K562 (cell line): Measurements from ENCODE around the gene CYS1. TPM values are rescaled to one million over a fixed set of nuclear protein-coding genes. Genes with fewer than 3 reads are reported as not detected.

Experiments
- CHD2 ChIP-seq: IDR thresholded peaks from 2 replicates; pipeline ENCODE4 v1.6.1; 2011; ENCODE audit warnings: low read depth, low read length
- FOS ChIP-seq: IDR thresholded peaks from 3 replicates; pipeline ENCODE4 v1.6.1; 2011; ENCODE audit not compliant: insufficient read length; ENCODE audit errors: extremely low read depth
- HLTF ChIP-seq: fragments of 450-650 bp; IDR thresholded peaks from 2 replicates; pipeline ENCODE4 v1.6.1; 2016
- IFI16 ChIP-seq: fragments of 250-450 bp; sonication (Bioruptor Pico); IDR thresholded peaks from 2 replicates; pipeline ENCODE4 v2.1.2; 2022; ENCODE audit warnings: mild to moderate bottlenecking, inconsistent platforms
- SPI1 ChIP-seq: IDR thresholded peaks from 2 replicates; pipeline ENCODE4 v1.6.1; 2011; ENCODE audit warnings: low read depth, low read length, control low read depth, borderline replicate concordance
- STAT5A ChIP-seq: IDR thresholded peaks from 2 replicates; pipeline ENCODE4 v1.6.1; 2012; ENCODE audit warnings: low read length, inconsistent platforms, borderline replicate concordance
- polyA plus RNA-seq, 8 experiments: library from polyadenylated mRNA; depleted of rRNA in 4 of 8; stranded (reverse) in 5 of 8; unstranded in 3 of 8; fragments of >200 nt; fragmentation: Nextera tagmentation in 2 of 8; fragmentation: Illumina TruSeq in 1 of 8; extraction: Ambion mirVana in 2 of 8; extraction: Trizol in 1 of 8; gene quantifications; 2 replicates each; pipeline versions ENCODE4 v1.2.1 to v1.2.3, GENCODE V29; 2011 to 2014; ENCODE audit warnings: inconsistent platforms in 1 of 8, missing spikeins in 1 of 8
- total RNA-seq, 7 experiments: library from RNA; depleted of rRNA in 6 of 7; stranded (reverse); fragments of >200 nt in 6 of 7; fragmentation: Illumina TruSeq in 2 of 7; extraction: Trizol in 2 of 7; gene quantifications; 2 replicates each; pipeline versions ENCODE4 v1.2.1 to v1.2.3, GENCODE V29; 2011 to 2021; ENCODE audit warnings: low replicate concordance in 1 of 7
- TF ChIP-seq, protein P1 (sequence below), 3 experiments: fragments of 200-800 bp in 1 of 3; fragments of 250-450 bp in 1 of 3; fragments of 450-650 bp in 1 of 3; sonication (Bioruptor Pico) in 1 of 3; sonication (Bioruptor generic) in 1 of 3; formaldehyde crosslinking in 1 of 3; IDR thresholded peaks; 2 replicates each; pipeline versions ENCODE4 v1.6.1 to v1.8.0; 2016 to 2022; ENCODE audit warnings: mild to moderate bottlenecking in 2 of 3, missing genetic modification characterization in 2 of 3, missing compliant biosample characterization in 1 of 3, moderate library complexity in 1 of 3
- TF ChIP-seq, protein P2 (sequence below): fragments of 250-450 bp; sonication (Bioruptor Pico); IDR thresholded peaks from 2 replicates; pipeline ENCODE4 v1.8.0; 2021; ENCODE audit warnings: borderline replicate concordance, mild to moderate bottlenecking, moderate library complexity; ENCODE audit not compliant: poor library complexity, severe bottlenecking

The CYS1 gene
- total and polyA plus RNA-seq, 9 of the 15 experiments (the other 6 are each of a cell fraction or from before 2014, with no cell fraction given), result 0.11 to 0.13 TPM; not detected in 7

DNA sequence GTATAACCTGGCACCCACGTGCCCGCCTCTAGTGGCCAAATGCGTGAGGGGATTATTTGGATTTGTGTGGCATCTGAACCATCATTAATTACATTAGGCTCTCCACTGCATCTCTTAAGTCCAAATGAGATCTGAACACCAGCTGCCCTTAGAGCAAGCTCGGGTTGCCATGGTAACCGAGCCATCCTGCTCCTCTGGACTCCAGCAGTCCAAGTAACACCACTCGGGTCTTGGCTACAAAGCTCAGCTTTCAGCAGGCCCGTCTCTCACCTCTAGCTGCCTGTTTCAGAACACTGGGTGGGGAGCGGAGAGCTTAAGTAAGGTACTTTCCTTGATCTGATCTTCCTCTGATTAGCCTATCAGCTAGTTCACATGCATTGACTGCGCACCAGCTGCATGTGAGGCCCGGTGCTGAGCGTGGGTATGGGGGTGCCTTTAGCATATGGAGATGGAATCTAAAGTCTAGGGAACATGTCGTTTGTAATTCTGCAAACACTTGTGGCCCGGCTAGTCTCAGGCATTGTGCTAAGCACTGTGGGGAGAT lies 14.1 kb upstream of the CYS1 start (continued):
- TF ChIP-seq, protein P1, sequence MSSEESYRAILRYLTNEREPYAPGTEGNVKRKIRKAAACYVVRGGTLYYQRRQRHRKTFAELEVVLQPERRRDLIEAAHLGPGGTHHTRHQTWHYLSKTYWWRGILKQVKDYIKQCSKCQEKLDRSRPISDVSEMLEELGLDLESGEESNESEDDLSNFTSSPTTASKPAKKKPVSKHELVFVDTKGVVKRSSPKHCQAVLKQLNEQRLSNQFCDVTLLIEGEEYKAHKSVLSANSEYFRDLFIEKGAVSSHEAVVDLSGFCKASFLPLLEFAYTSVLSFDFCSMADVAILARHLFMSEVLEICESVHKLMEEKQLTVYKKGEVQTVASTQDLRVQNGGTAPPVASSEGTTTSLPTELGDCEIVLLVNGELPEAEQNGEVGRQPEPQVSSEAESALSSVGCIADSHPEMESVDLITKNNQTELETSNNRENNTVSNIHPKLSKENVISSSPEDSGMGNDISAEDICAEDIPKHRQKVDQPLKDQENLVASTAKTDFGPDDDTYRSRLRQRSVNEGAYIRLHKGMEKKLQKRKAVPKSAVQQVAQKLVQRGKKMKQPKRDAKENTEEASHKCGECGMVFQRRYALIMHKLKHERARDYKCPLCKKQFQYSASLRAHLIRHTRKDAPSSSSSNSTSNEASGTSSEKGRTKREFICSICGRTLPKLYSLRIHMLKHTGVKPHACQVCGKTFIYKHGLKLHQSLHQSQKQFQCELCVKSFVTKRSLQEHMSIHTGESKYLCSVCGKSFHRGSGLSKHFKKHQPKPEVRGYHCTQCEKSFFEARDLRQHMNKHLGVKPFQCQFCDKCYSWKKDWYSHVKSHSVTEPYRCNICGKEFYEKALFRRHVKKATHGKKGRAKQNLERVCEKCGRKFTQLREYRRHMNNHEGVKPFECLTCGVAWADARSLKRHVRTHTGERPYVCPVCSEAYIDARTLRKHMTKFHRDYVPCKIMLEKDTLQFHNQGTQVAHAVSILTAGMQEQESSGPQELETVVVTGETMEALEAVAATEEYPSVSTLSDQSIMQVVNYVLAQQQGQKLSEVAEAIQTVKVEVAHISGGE (CRISPR knock-in tag; IDR thresholded peaks at IDR 0.05), result no peak
- TF ChIP-seq STAT5A (no peak), HLTF (no peak), SPI1 (no peak), FOS (no peak), IFI16 (CRISPR knock-in tag) (no peak), CHD2 (no peak)
- TF ChIP-seq, protein P2, sequence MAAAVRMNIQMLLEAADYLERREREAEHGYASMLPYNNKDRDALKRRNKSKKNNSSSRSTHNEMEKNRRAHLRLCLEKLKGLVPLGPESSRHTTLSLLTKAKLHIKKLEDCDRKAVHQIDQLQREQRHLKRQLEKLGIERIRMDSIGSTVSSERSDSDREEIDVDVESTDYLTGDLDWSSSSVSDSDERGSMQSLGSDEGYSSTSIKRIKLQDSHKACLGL (CRISPR knock-in tag), result no peak
- TF ChIP-seq, all 486 proteins: peak for 3
